Measurements from ENCODE around the gene PPM1G.

DNA sequence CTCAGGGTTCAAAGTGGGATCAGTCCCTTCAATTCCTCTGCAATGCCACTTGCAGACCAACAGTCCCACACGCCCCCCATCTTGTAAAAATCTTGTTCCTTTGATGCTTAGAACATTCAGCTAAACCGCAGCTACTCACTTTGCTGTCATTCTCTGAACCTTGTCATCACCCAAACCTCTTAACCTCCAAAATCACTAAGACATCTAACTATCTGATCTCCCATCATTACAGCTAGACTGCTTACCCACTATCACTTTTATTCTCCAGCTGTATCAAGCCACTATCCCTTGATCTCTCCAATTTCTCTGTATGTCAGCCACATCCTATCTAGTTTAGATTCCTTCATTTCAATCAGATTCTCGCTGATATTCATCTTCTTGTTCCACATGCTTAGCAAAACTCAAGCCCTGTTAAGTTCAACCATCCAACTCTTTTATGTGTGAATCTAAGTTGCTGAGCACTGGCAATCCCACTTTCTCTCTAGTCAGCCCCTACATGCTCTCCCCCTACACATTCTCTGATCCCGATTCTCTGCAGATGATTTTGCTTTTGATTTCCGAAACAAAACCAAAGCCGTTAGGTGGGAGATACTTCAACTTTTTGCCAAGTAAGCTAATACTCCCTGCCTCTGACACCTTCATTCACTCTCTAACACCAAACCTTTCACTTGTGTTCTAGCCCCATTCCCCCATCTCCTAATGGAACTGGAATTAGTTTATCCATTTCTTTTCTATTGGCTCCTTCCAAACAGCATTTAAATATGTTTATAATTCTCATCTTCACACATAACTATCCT is 57.4 kb downstream of the PPM1G start:
- no peak for TF ChIP-seq POLR2A (IDR thresholded peaks at IDR 0.05)
- TF ChIP-seq, protein P1, sequence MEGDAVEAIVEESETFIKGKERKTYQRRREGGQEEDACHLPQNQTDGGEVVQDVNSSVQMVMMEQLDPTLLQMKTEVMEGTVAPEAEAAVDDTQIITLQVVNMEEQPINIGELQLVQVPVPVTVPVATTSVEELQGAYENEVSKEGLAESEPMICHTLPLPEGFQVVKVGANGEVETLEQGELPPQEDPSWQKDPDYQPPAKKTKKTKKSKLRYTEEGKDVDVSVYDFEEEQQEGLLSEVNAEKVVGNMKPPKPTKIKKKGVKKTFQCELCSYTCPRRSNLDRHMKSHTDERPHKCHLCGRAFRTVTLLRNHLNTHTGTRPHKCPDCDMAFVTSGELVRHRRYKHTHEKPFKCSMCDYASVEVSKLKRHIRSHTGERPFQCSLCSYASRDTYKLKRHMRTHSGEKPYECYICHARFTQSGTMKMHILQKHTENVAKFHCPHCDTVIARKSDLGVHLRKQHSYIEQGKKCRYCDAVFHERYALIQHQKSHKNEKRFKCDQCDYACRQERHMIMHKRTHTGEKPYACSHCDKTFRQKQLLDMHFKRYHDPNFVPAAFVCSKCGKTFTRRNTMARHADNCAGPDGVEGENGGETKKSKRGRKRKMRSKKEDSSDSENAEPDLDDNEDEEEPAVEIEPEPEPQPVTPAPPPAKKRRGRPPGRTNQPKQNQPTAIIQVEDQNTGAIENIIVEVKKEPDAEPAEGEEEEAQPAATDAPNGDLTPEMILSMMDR (IDR thresholded peaks at IDR 0.05) = no peak
- no peak for TF ChIP-seq EP300 (IDR thresholded peaks at IDR 0.05)

Measured in ovary (tissue), 3 donors.